GM19395 (cell line): ENCODE results near the gene NTM.

Experiments used
- ATAC-seq: cut with Tn5 transposase; IDR thresholded peaks from one replicate; pipeline ENCODE4 v1.9.1; 2021; ENCODE audit warnings: mild to moderate bottlenecking, moderate library complexity; ENCODE audit not compliant: unreplicated experiment

The NTM gene

DNA sequence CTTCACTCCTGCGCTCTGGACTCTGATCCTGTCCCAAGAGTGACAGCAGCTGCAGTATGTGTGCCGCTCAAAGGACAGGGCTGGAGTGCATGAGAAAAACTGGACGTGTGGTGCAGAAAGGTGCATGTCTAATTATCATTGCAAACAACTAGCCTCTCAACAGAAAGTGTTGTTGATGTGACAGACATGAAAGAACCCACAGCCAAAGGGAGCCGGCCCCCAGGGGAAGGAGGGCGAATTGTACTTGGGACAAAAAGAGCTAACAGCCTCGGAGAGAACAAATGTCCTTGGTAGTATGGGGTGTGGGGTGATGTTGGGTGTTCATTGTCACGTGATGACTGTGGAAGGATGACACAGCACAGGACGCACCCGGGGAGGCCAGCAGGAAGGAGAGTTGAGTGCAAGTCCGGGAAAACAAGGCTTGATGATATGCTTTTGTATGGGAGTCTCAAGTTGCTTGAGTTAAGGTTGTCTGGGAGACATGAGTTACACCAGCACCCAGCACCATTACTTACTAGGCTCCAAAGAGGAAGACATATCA, 325.5 kb downstream of the NTM start:
- ATAC-seq, result no peak

DNA sequence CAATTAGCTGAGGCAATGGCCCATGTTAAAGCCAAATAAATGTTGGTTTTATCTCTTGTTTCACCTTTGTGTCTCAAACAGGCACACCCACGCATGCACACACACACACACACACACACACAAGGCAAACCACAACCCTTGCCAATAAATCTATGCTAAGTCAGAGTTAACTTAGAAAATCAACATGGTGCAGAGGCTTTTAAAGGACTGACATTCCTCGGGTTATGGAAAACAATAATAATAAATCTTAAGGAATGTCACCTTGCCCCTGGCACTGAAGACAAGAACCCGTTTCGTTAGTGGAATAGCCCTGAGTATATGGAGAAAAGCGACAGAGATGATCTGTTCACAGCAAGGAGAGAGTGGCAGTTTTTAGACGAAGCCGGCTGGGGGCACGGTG, 326.3 kb downstream of the NTM start:
- ATAC-seq, result no peak

DNA sequence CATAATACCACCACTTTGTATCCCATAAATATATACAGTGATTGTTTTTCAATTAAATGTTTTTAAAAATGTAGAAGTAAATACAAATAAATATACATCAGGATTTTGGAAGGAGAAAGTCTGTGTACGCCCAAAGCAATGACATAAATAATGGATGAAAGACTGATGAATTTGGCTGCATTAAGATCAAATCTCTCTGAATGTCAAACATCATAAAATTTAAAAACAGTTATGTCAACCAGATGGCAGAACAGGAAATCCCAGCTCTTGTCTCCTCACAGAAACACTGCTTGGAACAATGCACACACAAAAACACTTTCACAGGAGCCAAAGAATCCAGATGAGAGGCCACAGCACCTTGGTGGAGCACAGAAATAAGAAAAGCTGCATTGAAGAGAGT, 332.9 kb downstream of the NTM start:
- no peak for ATAC-seq

- ATAC-seq, result no peak
Measured at GRCh38 chr11:131704682-131705081, 334.3 kb downstream of the NTM start.

- ATAC-seq, result no peak
Measured at GRCh38 chr11:131710511-131710910, 340.1 kb downstream of the NTM start.

GRCh38 chr11:131712897-131713296, 342.5 kb downstream of the NTM start:
- ATAC-seq, result no peak

GRCh38 chr11:131713529-131714134, 343.2 kb downstream of the NTM start:
- no peak for ATAC-seq

DNA sequence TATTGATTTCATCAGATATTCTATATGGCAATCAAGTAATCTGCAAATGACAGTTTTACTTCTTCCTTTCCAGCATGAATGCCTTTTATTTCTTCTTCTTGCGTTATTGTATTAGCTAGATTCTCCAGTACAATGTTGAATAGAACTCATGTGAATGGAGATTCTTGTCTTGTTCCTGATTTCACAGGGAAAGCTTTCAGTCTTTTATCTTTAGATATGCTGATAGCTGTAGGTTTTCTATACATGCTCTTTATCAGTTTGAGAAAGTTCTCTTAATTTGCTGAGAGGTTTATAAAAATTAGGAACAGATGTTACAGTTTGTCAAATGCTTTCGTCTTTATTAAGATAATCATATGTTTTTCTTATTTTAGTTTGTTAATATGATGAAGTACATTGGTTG, 347.2 kb downstream of the NTM start:
- no peak for ATAC-seq

DNA sequence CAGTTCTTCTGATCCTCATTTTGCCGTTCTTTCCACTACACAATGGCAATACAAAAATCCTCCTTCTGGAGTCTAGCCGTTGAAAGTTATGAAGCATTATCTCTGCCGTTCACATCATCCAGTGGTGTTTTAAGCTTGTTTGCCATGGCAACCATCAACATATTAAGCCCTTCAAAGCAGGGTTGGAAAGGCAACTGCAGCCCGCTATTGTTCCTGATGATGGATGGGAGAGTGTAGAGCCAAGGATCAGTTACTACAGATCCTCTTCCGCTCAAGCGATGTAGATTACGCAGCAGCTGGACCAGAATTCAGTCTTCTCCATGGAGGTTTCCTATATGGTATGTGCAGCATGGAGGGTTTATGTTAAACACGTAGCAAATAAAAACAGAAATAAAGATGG, 352.7 kb downstream of the NTM start:
- no peak for ATAC-seq

GRCh38 chr11:131724436-131724975, 354.1 kb downstream of the NTM start:
- no peak for ATAC-seq

DNA sequence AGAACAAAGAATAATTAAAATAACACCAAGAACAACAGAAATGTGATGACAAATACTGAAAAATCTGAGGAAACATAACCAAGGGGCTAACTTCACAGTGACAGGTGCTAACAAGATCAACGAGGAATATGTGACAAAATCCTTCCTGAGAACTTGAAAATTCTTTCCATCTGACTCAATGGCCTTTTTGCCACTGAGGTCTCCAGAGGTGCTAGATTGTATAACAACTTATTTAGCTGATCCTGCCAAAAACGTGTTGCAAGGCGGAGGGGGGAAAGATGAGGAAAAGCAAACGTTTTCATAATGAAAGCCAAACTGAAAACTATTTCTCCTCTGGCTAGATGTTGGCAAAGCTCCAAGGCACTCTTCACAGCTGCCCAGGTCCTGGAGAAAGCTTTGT, 364.5 kb downstream of the NTM start:
- no peak for ATAC-seq

DNA sequence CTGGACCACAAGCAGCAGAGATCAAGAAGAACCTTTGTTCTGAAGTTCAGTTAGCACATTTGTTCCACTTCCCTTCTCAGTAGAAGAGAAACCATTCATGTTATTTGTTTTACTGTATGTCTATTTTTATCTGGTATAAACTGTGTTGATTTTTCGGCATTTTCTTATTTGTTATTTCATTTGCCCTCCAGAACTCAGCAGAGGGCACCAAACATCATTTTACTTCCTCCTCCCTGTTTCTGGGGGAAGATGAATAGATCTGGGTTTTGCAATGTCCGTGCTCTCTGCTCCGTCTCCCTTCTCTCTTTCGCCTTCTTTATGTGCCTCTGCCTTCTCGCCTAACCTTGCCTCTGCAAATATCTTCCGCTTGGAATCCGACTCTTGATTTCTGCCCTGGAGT, 366.9 kb downstream of the NTM start:
- ATAC-seq, result no peak

DNA sequence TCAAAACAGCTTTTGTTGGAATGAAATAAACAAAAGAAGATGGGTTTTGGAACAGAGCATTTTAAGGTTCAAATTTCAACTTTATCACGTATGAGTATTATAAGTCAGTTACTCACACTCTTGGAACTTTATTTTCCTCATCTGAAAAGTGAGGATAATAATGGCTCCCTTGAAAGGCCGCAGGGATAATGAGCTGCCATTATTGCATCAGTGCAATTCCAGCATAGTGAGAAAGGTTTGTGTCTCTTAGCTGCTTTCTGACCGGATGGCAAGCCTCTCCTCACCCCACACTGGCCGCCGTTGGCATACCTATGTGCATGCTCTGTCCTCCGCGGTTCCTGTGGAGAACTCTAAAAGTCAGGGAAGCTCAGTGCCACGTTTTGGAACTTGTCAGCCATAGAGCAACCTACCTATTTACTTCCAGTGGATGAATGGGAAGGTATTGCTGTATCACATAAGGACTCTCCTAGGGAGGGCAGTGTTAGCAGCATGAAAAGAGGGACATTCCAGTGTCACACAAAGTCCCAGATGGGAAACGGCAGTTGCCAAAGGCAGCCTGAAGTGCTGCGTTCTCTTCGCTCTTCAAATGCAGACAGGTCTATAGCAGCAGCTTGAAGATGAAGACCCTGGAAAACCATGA, 368.9 kb downstream of the NTM start:
- no peak for ATAC-seq

DNA sequence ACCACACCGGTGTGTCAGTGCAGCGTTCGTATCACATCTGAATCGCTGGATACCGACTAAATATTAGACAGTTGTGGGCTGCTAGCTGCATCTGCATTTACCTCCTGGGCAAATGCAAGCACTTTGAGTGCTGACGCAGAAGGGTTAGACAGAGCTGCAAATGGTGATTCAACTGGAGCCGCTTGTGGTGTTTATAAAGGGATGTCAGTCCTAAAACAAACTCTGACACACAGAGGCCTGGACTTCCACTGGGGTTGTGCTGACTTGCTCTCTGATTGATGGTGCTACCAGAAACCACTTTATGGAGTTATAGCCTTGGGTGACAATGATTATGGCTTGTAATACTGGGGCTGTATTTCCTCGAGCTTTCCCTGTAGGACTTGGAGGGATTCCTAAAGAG, 374.4 kb downstream of the NTM start:
- no peak for ATAC-seq

DNA sequence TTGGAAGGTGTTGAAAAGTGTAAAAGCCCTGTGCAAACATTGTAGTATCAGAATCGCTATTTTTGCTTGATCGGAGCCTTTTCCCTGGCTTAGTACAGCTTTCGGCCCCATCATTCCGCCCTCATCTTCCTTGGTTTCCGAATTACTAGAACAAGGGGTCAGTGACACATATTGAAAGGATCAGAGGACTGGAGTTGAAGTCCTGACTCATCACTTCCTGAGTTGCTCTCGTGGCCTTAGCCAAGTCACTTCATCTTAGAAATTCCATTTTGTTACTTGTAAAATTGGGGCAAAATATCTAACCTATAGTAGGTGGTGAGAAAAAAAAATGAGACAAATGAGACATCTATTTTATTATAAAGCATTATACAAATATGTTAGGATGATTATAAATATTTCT, 375.0 kb downstream of the NTM start:
- ATAC-seq, result no peak

GRCh38 chr11:131746201-131746600, 375.8 kb downstream of the NTM start:
- no peak for ATAC-seq

GRCh38 chr11:131748151-131749050, 378.0 kb downstream of the NTM start:
- ATAC-seq, result peak; percentile 90

DNA sequence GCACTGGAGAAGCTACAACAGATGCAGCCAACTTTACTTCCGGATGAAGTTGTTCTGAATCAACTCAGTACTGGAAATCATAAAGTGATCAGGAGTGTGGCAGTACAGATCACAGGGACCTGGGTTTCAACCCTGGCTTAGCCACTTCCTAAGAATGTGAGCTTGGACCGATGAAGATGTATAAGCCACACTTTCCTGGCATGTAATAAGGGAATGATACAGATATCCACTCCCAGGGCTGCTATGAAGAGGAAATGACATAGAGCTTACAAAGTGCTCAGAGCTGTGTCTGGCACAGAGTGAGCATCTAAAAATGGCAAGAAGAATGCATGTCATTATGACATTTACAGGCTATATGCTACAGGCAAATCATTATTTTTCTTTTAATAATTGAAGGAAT, 378.7 kb downstream of the NTM start:
- no peak for ATAC-seq

- ATAC-seq, result no peak
Measured at GRCh38 chr11:131750152-131750551, 379.7 kb downstream of the NTM start.

GRCh38 chr11:131750692-131751091, 380.3 kb downstream of the NTM start:
- ATAC-seq, result no peak

GRCh38 chr11:131754671-131755070, 384.3 kb downstream of the NTM start:
- ATAC-seq, result no peak
